ENCODE results near the gene LYSMD4. TPM values are rescaled to one million over a fixed set of nuclear protein-coding genes. Genes with fewer than 3 reads are reported as not detected.

Gene LYSMD4
- total and polyA plus RNA-seq, 2 donors (not counting 1 experiment from before 2014, with no cell fraction given): 9.7 to 10.3 TPM

DNA sequence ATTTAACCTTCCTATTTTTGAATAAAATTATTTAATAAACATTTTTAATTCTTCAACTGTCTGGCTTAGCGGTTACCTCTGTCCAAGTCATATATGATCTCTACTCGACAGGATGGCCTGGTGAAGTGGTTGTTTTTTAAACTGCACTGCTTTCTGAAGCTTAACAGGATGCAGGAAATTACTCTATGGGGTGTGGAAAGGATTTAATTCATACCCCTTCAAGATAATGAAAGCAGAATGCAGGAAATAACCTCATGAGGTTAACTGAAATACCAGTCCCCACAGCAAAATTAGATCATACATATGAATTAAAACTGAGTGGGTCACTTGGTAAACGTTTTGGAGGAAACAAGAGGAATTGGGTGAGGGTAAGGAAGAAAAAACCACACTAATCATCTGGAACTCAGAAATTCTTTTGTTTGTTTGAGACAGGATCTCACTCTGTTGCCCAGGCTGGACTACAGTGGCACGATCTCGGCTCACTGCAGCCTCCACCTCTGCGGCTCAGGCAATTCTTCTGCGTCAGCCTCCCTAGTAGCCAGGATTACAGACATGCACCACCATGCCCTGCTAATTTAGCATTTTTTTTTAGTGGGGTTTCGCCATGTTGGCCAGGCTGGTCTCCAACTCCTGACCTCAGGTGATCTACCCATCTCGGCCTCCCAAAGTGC is 50.1 kb downstream of the LYSMD4 start:
- H3K27me3 ChIP-seq (replicated peaks in 1 of 4; ENCODE audit: control extremely low read depth in 1 of 4, control insufficient read depth in 3 of 4, insufficient read depth in 4 of 4, low read length in 3 of 4): no peaks in the 10 kb centered on the region
- H3K4me3 ChIP-seq (ENCODE audit: control extremely low read depth in 1 of 5, extremely low read depth in 1 of 5, insufficient read depth in 1 of 5, low read depth in 2 of 5, low read length in 4 of 5): peak overlapping the region in 1 of 5 experiments; percentile 4
- 100% methylated on average over 5 of the region's 9 CpGs for WGBS (ENCODE audit: insufficient coverage)
- Mint-ChIP-seq H3K4me3 (peak overlapping the region; percentile 71), H3K9me3 (ENCODE audit: insufficient read depth) (peaks cover 11% of the 10 kb centered on the region), H3K27ac (peak overlapping the region; percentile 88), H3K27me3 (no peaks in the 10 kb centered on the region), H3K4me1 (peaks cover 50% of the 10 kb centered on the region)
- ChIA-PET POLR2A (interaction anchor here (0.7 kb wide), 1 partner anchor 362 kb away, joined by 3 read pairs; no protein-coding TSS in a partner anchor), CTCF (interaction anchor here (1.2 to 1.6 kb wide), 3 partner anchors 18 to 339 kb away, joined by 3 to 14 read pairs (median 3); no protein-coding TSS in a partner anchor)
- H2AFZ ChIP-seq (ENCODE audit: insufficient read depth, low read depth, low read length, poor library complexity, severe bottlenecking): peak overlapping the region; percentile 32
- H3K4me2 ChIP-seq (replicated peaks; ENCODE audit: low read depth, low read length, poor library complexity, severe bottlenecking): peak overlapping the region; percentile 46
- H3K36me3 ChIP-seq (replicated peaks in 1 of 2; ENCODE audit: control extremely low read depth in 1 of 2, control insufficient read depth in 1 of 2, extremely low read depth in 1 of 2, insufficient read depth in 2 of 2, low read length in 1 of 2): peaks cover 10 to 25% of the 10 kb centered on the region in 2 experiments
- peak overlapping the region; percentile 33 for H3K9ac ChIP-seq (ENCODE audit: low read length)
- intact Hi-C loops (cut with micrococcal nuclease): no loop called here
- ATAC-seq (ENCODE audit: low read depth): peak; percentile 51
- peak overlapping the region; percentile 48 to 71 for H3K27ac ChIP-seq (ENCODE audit: low read length in 2 of 2)
- H3K9me3 ChIP-seq (ENCODE audit: control extremely low read depth in 1 of 3, control insufficient read depth in 2 of 3, insufficient read depth in 1 of 3, low read length in 2 of 3): peaks cover 2 to 19% (median 9%) of the 10 kb centered on the region in 3 donors
- peaks cover 4% of the 10 kb centered on the region for H4K20me1 ChIP-seq (ENCODE audit: control insufficient read depth, insufficient read depth, low read length, poor library complexity, severe bottlenecking)
- H3K4me1 ChIP-seq (ENCODE audit: control insufficient read depth in 2 of 2, insufficient read depth in 2 of 2, low read length in 2 of 2): peaks cover 16 to 20% of the 10 kb centered on the region in 2 donors
- no peak for DNase-seq
- TF ChIP-seq EZH2 (IDR thresholded peaks at IDR 0.05; ENCODE audit: borderline replicate concordance, insufficient read depth, low read depth, low read length, poor library complexity, severe bottlenecking): no peak
- no peak for TF ChIP-seq CTCF (IDR thresholded peaks at IDR 0.05)
- H3K79me2 ChIP-seq (ENCODE audit: control insufficient read depth, insufficient read depth, low read length): peaks cover 30% of the 10 kb centered on the region

- TF ChIP-seq CTCF (IDR thresholded peaks at IDR 0.05) (no peak), EZH2 (IDR thresholded peaks at IDR 0.05; ENCODE audit: borderline replicate concordance, insufficient read depth, low read depth, low read length, poor library complexity, severe bottlenecking) (no peak)
- H3K4me1 ChIP-seq (ENCODE audit: control insufficient read depth in 2 of 2, insufficient read depth in 2 of 2, low read length in 2 of 2): peaks cover 16 to 20% of the 10 kb centered on the region in 2 donors
- H3K4me1 Mint-ChIP-seq: peaks cover 50% of the 10 kb centered on the region
- no peak for ATAC-seq (ENCODE audit: low read depth)
- DNase-seq: no peak
- WGBS (ENCODE audit: insufficient coverage): no CpG with 5 or more reads among the region's 1 CpG
- H3K36me3 ChIP-seq (replicated peaks in 1 of 2; ENCODE audit: control extremely low read depth in 1 of 2, control insufficient read depth in 1 of 2, extremely low read depth in 1 of 2, insufficient read depth in 2 of 2, low read length in 1 of 2): peaks cover 13 to 24% of the 10 kb centered on the region in 2 experiments
- POLR2A ChIA-PET: interaction anchor here (0.7 kb wide), 1 partner anchor 361 kb away, joined by 3 read pairs; no protein-coding TSS in a partner anchor
- no peak overlapping the region for H3K4me3 ChIP-seq (ENCODE audit: control extremely low read depth in 1 of 5, extremely low read depth in 1 of 5, insufficient read depth in 1 of 5, low read depth in 2 of 5, low read length in 4 of 5)
- CTCF ChIA-PET: interaction anchor here (1.2 to 2.1 kb wide), 4 partner anchors 19 to 409 kb away, joined by 3 to 14 read pairs (median 6); no protein-coding TSS in a partner anchor
- intact Hi-C loops (cut with micrococcal nuclease): no loop called here
- H3K9me3 ChIP-seq (ENCODE audit: control extremely low read depth in 1 of 3, control insufficient read depth in 2 of 3, insufficient read depth in 1 of 3, low read length in 2 of 3): peaks cover 2 to 19% (median 9%) of the 10 kb centered on the region in 3 donors
- peak overlapping the region; percentile 18 for H3K27ac Mint-ChIP-seq
- H3K27ac ChIP-seq (ENCODE audit: low read length in 2 of 2): peak overlapping the region; percentile 48 to 71
- peaks cover 1% of the 10 kb centered on the region for H4K20me1 ChIP-seq (ENCODE audit: control insufficient read depth, insufficient read depth, low read length, poor library complexity, severe bottlenecking)
- H3K27me3 ChIP-seq (replicated peaks in 1 of 4; ENCODE audit: control extremely low read depth in 1 of 4, control insufficient read depth in 3 of 4, insufficient read depth in 4 of 4, low read length in 3 of 4): no peaks in the 10 kb centered on the region
- H3K4me2 ChIP-seq (replicated peaks; ENCODE audit: low read depth, low read length, poor library complexity, severe bottlenecking): peak overlapping the region; percentile 46
- no peak overlapping the region for H2AFZ ChIP-seq (ENCODE audit: insufficient read depth, low read depth, low read length, poor library complexity, severe bottlenecking)
- H3K4me3 Mint-ChIP-seq: no peak overlapping the region
- peaks cover 23% of the 10 kb centered on the region for H3K79me2 ChIP-seq (ENCODE audit: control insufficient read depth, insufficient read depth, low read length)
- H3K9ac ChIP-seq (ENCODE audit: low read length): no peak overlapping the region
- peaks cover 11% of the 10 kb centered on the region for H3K9me3 Mint-ChIP-seq (ENCODE audit: insufficient read depth)
- H3K27me3 Mint-ChIP-seq: no peaks in the 10 kb centered on the region
These were observed 50.8 kb downstream of the LYSMD4 start for GRCh38 chr15:99682455-99682854.
